HEK293 (cell line): Measurements from ENCODE around the gene NR3C1.

ENCODE experiments used
- KLF7 ChIP-seq: fragments of 450-650 bp; formaldehyde crosslinking; IDR thresholded peaks from 2 replicates; pipeline ENCODE4 v1.5.1; 2016; ENCODE audit warnings: missing biosample characterization, missing genetic modification characterization, borderline replicate concordance
- OSR2 ChIP-seq: fragments of 450-650 bp; formaldehyde crosslinking; IDR thresholded peaks from 2 replicates; pipeline ENCODE4 v1.5.1; 2016; ENCODE audit warnings: missing biosample characterization, missing genetic modification characterization
- SP3 ChIP-seq: fragments of 450-650 bp; formaldehyde crosslinking; IDR thresholded peaks from 2 replicates; pipeline ENCODE4 v1.5.1; 2016; ENCODE audit warnings: missing biosample characterization, missing genetic modification characterization
- TCF7L2 ChIP-seq: IDR thresholded peaks from 2 replicates; pipeline ENCODE4 v1.6.1; 2011; ENCODE audit warnings: low read depth, mild to moderate bottlenecking, inconsistent platforms, low read length, moderate library complexity, borderline replicate concordance
- TRIM28 ChIP-seq: IDR thresholded peaks from 2 replicates; pipeline ENCODE4 v1.6.1; 2011; ENCODE audit warnings: low read length, control low read depth, borderline replicate concordance
- ZBTB7A ChIP-seq: fragments of 450-650 bp; formaldehyde crosslinking; IDR thresholded peaks from 2 replicates; pipeline ENCODE4 v1.5.1; 2016; ENCODE audit warnings: low read depth, missing biosample characterization, missing genetic modification characterization
- ZFP69B ChIP-seq: fragments of 450-650 bp; formaldehyde crosslinking; IDR thresholded peaks from 2 replicates; pipeline ENCODE4 v1.5.1; 2016; ENCODE audit warnings: missing biosample characterization, missing genetic modification characterization
- ZNF10 ChIP-seq: fragments of 450-650 bp; formaldehyde crosslinking; IDR thresholded peaks from 2 replicates; pipeline ENCODE4 v1.5.1; 2017; ENCODE audit warnings: missing biosample characterization, missing genetic modification characterization
- ZNF132 ChIP-seq: fragments of 450-650 bp; formaldehyde crosslinking; IDR thresholded peaks from 2 replicates; pipeline ENCODE4 v1.5.1; 2017; ENCODE audit warnings: missing biosample characterization, missing genetic modification characterization, borderline replicate concordance
- ZNF155 ChIP-seq: fragments of 450-650 bp; formaldehyde crosslinking; IDR thresholded peaks from 2 replicates; pipeline ENCODE4 v1.5.1; 2016; ENCODE audit warnings: missing biosample characterization, missing genetic modification characterization
- ZNF2 ChIP-seq: fragments of 450-650 bp; formaldehyde crosslinking; IDR thresholded peaks from 2 replicates; pipeline ENCODE4 v1.5.1; 2016; ENCODE audit warnings: missing biosample characterization, missing genetic modification characterization
- ZNF24 ChIP-seq: fragments of 450-650 bp; formaldehyde crosslinking; IDR thresholded peaks from 2 replicates; pipeline ENCODE4 v1.5.1; 2016; ENCODE audit warnings: missing biosample characterization, missing genetic modification characterization
- ZNF302 ChIP-seq: fragments of 450-650 bp; formaldehyde crosslinking; IDR thresholded peaks from 2 replicates; pipeline ENCODE4 v1.5.1; 2016; ENCODE audit warnings: missing biosample characterization, missing genetic modification characterization, low read depth
- ZNF510 ChIP-seq: fragments of 450-650 bp; formaldehyde crosslinking; IDR thresholded peaks from 2 replicates; pipeline ENCODE4 v1.5.1; 2018; ENCODE audit warnings: mild to moderate bottlenecking, missing genetic modification characterization, missing biosample characterization; ENCODE audit not compliant: insufficient replicate concordance
- ZNF558 ChIP-seq: fragments of 450-650 bp; formaldehyde crosslinking; IDR thresholded peaks from 2 replicates; pipeline ENCODE4 v1.5.1; 2016; ENCODE audit warnings: missing biosample characterization, missing genetic modification characterization
- ZNF596 ChIP-seq: fragments of 450-650 bp; IDR thresholded peaks from 2 replicates; pipeline ENCODE4 v1.5.0; 2018; ENCODE audit warnings: missing biosample characterization, mild to moderate bottlenecking, missing genetic modification characterization, moderate library complexity
- ZNF629 ChIP-seq: fragments of 450-650 bp; formaldehyde crosslinking; IDR thresholded peaks from 2 replicates; pipeline ENCODE4 v1.5.1; 2017; ENCODE audit warnings: missing biosample characterization, missing genetic modification characterization
- ZNF677 ChIP-seq: fragments of 450-650 bp; IDR thresholded peaks from 2 replicates; pipeline ENCODE4 v1.5.0; 2018; ENCODE audit warnings: missing biosample characterization, mild to moderate bottlenecking, missing genetic modification characterization, moderate library complexity
- ZNF776 ChIP-seq: fragments of 450-650 bp; formaldehyde crosslinking; IDR thresholded peaks from 2 replicates; pipeline ENCODE4 v1.5.0; 2017; ENCODE audit warnings: missing biosample characterization, missing genetic modification characterization, borderline replicate concordance
- ZNF777 ChIP-seq: fragments of 450-650 bp; formaldehyde crosslinking; IDR thresholded peaks from 2 replicates; pipeline ENCODE4 v1.5.1; 2017; ENCODE audit warnings: missing biosample characterization, missing genetic modification characterization, borderline replicate concordance
- ZNF830 ChIP-seq: fragments of 450-650 bp; IDR thresholded peaks from 2 replicates; pipeline ENCODE4 v1.5.0; 2018; ENCODE audit warnings: missing biosample characterization, missing genetic modification characterization, low read depth, mild to moderate bottlenecking, moderate library complexity
- ZNF837 ChIP-seq: fragments of 450-650 bp; formaldehyde crosslinking; IDR thresholded peaks from 2 replicates; pipeline ENCODE4 v1.5.1; 2016; ENCODE audit warnings: missing biosample characterization, missing genetic modification characterization
- TF ChIP-seq, protein P1 (sequence below): fragments of 450-650 bp; formaldehyde crosslinking; IDR thresholded peaks from 2 replicates; pipeline ENCODE4 v1.5.1; 2016; ENCODE audit warnings: missing biosample characterization, missing genetic modification characterization, borderline replicate concordance
- TF ChIP-seq, protein P2 (sequence below): fragments of 450-650 bp; formaldehyde crosslinking; IDR thresholded peaks from 2 replicates; pipeline ENCODE4 v1.5.1; 2017; ENCODE audit warnings: missing biosample characterization, missing genetic modification characterization
- TF ChIP-seq, protein P3 (sequence below): fragments of 450-650 bp; formaldehyde crosslinking; conservative IDR thresholded peaks from 2 replicates; pipeline ENCODE4 v1.5.1; 2016; ENCODE audit warnings: low read depth, missing biosample characterization, missing genetic modification characterization
- TF ChIP-seq, protein P4 (sequence below): sonication (generic); formaldehyde crosslinking; IDR thresholded peaks from 2 replicates; pipeline ENCODE4 v1.8.1; 2022; ENCODE audit warnings: mild to moderate bottlenecking, moderate library complexity, missing genetic modification reagents
- TF ChIP-seq, protein P5 (sequence below): fragments of 450-650 bp; formaldehyde crosslinking; IDR thresholded peaks from 2 replicates; pipeline ENCODE4 v1.5.1; 2017; ENCODE audit warnings: missing biosample characterization, missing genetic modification characterization

The NR3C1 gene

DNA sequence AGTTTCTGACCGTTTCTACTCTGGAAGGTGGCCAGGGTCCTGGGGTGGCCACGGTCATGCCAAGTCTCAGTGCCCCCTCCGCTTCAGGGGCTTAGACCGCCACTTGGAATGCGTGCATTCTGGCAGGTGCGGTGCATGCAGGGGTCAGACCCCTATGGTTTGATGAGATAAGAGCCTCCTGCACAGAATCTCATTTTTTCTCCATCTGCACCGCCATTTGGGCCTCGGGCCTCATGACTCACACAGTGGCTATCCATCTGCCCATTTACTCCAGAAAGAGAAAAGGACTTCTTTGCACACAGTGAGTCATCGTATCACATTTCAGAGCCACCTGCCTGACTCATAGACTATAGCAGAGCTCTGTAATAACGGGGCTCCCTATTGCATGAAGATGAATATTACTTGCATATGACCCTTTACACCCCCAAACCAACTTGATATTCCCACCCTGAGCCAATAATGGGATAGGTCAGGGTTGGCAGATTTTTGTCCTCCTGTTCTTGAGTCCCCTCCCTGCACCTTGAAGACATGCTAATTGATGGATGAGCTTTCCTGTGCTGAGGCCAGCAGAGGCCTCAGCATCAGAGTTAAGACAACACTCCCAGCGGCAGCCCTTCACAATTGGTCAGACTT is 157.4 kb downstream of the NR3C1 start (continued):
- TF ChIP-seq SP3 (tag by site-specific recombination) (peak; percentile 39; the same call in 1 of the 2 replicates), ZNF837 (tag by site-specific recombination) (no peak), ZNF776 (tag by site-specific recombination) (no peak), ZBTB7A (no peak), ZNF558 (0 out of 2 replicates have a peak, but pooled peaks have one; percentile 29), ZNF629 (tag by site-specific recombination) (peak; percentile 87), ZNF596 (tag by site-specific recombination) (peak; percentile 38; the same call in 1 of the 2 replicates), OSR2 (tag by site-specific recombination) (peak; percentile 73), TCF7L2 (no peak), ZNF2 (tag by site-specific recombination) (peak; percentile 54), ZNF302 (tag by site-specific recombination) (no peak), ZNF830 (tag by site-specific recombination) (no peak), ZNF677 (no peak), ZNF132 (no peak), ZNF10 (tag by site-specific recombination) (peak; percentile 39; the same call in 1 of the 2 replicates), ZNF777 (no peak), ZNF155 (tag by site-specific recombination) (no peak), ZFP69B (tag by site-specific recombination) (peak; percentile 74), KLF7 (no peak), ZNF24 (tag by site-specific recombination) (peak; percentile 79; the same call in 1 of the 2 replicates), TRIM28 (no peak; the same call in 1 of the 2 replicates), ZNF510 (tag by site-specific recombination) (no peak)
- TF ChIP-seq, protein P1, sequence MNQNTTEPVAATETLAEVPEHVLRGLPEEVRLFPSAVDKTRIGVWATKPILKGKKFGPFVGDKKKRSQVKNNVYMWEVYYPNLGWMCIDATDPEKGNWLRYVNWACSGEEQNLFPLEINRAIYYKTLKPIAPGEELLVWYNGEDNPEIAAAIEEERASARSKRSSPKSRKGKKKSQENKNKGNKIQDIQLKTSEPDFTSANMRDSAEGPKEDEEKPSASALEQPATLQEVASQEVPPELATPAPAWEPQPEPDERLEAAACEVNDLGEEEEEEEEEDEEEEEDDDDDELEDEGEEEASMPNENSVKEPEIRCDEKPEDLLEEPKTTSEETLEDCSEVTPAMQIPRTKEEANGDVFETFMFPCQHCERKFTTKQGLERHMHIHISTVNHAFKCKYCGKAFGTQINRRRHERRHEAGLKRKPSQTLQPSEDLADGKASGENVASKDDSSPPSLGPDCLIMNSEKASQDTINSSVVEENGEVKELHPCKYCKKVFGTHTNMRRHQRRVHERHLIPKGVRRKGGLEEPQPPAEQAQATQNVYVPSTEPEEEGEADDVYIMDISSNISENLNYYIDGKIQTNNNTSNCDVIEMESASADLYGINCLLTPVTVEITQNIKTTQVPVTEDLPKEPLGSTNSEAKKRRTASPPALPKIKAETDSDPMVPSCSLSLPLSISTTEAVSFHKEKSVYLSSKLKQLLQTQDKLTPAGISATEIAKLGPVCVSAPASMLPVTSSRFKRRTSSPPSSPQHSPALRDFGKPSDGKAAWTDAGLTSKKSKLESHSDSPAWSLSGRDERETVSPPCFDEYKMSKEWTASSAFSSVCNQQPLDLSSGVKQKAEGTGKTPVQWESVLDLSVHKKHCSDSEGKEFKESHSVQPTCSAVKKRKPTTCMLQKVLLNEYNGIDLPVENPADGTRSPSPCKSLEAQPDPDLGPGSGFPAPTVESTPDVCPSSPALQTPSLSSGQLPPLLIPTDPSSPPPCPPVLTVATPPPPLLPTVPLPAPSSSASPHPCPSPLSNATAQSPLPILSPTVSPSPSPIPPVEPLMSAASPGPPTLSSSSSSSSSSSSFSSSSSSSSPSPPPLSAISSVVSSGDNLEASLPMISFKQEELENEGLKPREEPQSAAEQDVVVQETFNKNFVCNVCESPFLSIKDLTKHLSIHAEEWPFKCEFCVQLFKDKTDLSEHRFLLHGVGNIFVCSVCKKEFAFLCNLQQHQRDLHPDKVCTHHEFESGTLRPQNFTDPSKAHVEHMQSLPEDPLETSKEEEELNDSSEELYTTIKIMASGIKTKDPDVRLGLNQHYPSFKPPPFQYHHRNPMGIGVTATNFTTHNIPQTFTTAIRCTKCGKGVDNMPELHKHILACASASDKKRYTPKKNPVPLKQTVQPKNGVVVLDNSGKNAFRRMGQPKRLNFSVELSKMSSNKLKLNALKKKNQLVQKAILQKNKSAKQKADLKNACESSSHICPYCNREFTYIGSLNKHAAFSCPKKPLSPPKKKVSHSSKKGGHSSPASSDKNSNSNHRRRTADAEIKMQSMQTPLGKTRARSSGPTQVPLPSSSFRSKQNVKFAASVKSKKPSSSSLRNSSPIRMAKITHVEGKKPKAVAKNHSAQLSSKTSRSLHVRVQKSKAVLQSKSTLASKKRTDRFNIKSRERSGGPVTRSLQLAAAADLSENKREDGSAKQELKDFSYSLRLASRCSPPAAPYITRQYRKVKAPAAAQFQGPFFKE (tag by site-specific recombination): no peak
- TF ChIP-seq, protein P2, sequence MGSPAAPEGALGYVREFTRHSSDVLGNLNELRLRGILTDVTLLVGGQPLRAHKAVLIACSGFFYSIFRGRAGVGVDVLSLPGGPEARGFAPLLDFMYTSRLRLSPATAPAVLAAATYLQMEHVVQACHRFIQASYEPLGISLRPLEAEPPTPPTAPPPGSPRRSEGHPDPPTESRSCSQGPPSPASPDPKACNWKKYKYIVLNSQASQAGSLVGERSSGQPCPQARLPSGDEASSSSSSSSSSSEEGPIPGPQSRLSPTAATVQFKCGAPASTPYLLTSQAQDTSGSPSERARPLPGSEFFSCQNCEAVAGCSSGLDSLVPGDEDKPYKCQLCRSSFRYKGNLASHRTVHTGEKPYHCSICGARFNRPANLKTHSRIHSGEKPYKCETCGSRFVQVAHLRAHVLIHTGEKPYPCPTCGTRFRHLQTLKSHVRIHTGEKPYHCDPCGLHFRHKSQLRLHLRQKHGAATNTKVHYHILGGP: no peak; the same call in 1 of the 2 replicates
- TF ChIP-seq, protein P3, sequence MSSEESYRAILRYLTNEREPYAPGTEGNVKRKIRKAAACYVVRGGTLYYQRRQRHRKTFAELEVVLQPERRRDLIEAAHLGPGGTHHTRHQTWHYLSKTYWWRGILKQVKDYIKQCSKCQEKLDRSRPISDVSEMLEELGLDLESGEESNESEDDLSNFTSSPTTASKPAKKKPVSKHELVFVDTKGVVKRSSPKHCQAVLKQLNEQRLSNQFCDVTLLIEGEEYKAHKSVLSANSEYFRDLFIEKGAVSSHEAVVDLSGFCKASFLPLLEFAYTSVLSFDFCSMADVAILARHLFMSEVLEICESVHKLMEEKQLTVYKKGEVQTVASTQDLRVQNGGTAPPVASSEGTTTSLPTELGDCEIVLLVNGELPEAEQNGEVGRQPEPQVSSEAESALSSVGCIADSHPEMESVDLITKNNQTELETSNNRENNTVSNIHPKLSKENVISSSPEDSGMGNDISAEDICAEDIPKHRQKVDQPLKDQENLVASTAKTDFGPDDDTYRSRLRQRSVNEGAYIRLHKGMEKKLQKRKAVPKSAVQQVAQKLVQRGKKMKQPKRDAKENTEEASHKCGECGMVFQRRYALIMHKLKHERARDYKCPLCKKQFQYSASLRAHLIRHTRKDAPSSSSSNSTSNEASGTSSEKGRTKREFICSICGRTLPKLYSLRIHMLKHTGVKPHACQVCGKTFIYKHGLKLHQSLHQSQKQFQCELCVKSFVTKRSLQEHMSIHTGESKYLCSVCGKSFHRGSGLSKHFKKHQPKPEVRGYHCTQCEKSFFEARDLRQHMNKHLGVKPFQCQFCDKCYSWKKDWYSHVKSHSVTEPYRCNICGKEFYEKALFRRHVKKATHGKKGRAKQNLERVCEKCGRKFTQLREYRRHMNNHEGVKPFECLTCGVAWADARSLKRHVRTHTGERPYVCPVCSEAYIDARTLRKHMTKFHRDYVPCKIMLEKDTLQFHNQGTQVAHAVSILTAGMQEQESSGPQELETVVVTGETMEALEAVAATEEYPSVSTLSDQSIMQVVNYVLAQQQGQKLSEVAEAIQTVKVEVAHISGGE: no peak
- TF ChIP-seq, protein P4, sequence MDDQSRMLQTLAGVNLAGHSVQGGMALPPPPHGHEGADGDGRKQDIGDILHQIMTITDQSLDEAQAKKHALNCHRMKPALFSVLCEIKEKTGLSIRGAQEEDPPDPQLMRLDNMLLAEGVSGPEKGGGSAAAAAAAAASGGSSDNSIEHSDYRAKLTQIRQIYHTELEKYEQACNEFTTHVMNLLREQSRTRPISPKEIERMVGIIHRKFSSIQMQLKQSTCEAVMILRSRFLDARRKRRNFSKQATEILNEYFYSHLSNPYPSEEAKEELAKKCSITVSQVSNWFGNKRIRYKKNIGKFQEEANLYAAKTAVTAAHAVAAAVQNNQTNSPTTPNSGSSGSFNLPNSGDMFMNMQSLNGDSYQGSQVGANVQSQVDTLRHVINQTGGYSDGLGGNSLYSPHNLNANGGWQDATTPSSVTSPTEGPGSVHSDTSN (CRISPR knock-in tag): no peak
- TF ChIP-seq, protein P5, sequence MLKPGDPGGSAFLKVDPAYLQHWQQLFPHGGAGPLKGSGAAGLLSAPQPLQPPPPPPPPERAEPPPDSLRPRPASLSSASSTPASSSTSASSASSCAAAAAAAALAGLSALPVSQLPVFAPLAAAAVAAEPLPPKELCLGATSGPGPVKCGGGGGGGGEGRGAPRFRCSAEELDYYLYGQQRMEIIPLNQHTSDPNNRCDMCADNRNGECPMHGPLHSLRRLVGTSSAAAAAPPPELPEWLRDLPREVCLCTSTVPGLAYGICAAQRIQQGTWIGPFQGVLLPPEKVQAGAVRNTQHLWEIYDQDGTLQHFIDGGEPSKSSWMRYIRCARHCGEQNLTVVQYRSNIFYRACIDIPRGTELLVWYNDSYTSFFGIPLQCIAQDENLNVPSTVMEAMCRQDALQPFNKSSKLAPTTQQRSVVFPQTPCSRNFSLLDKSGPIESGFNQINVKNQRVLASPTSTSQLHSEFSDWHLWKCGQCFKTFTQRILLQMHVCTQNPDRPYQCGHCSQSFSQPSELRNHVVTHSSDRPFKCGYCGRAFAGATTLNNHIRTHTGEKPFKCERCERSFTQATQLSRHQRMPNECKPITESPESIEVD (tag by site-specific recombination): peak; percentile 85
